ENCODE results near the gene CIBAR2. TPM values are rescaled to one million over a fixed set of nuclear protein-coding genes. Genes with fewer than 3 reads are reported as not detected.

The CIBAR2 gene
- total and polyA plus RNA-seq, 11 donors, result not detected

DNA sequence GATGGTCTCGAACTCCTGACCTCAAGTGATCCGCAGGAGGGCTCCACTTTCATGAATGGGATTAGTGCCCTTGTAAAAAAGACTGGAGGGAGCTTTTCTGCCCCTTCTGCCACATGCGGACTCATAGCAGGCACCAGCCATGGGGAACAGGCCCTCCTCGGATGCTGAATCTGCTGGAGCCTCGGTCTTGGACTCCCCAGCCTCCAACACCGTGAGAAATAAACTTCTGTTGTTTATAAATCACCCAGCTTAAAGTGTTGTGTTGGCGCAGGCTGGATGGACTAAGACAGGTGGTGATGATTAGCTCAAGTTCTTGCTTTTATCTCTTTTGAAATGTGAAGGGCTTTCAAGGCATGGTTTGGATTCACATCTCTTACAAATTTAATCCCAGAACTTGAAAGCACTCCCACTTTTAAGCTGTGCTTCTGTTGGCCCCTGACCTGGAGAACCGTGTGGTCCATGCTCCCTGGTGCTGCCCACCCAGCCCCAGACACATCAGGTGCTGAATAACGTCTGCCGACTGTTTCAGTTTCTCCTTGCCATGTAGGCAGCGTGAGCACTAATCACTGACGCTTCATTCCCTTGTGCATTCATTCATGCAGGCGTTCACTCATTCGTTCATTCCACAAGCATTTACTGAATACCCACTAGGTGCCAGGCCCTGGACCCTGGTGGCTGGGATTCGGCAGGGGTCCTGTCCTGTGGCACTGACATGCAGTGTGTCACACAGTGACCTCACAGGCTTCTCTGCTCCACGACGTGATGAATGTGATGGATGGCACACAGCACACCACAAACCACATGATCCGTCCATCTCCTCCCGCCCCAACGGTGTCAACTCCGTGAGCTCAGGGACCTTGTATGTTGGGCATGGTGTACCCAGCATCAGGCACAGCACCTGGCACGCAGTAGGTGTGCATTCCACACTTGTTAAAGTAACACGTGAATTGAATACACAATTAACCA, 8.9 kb downstream of the CIBAR2 start:
- intact Hi-C loops (cut with DNase I), result loop anchor here in 2 of 10 donors (10.0 kb wide), 2 partner anchors 611 to 621 kb away; no protein-coding TSS in a partner anchor
- no peaks in the 10 kb centered on the region for H3K9me3 ChIP-seq
- DNase-seq, result no peak
- WGBS, 4 donors, result 86 to 92% (median 88%) methylated on average over 23 of the region's 23 CpGs
- no peaks in the 10 kb centered on the region for H3K27me3 ChIP-seq
- ATAC-seq, result no peak
- no peaks in the 10 kb centered on the region for H3K36me3 ChIP-seq
- no peak overlapping the region for H3K4me3 ChIP-seq
- TF ChIP-seq, protein P1, sequence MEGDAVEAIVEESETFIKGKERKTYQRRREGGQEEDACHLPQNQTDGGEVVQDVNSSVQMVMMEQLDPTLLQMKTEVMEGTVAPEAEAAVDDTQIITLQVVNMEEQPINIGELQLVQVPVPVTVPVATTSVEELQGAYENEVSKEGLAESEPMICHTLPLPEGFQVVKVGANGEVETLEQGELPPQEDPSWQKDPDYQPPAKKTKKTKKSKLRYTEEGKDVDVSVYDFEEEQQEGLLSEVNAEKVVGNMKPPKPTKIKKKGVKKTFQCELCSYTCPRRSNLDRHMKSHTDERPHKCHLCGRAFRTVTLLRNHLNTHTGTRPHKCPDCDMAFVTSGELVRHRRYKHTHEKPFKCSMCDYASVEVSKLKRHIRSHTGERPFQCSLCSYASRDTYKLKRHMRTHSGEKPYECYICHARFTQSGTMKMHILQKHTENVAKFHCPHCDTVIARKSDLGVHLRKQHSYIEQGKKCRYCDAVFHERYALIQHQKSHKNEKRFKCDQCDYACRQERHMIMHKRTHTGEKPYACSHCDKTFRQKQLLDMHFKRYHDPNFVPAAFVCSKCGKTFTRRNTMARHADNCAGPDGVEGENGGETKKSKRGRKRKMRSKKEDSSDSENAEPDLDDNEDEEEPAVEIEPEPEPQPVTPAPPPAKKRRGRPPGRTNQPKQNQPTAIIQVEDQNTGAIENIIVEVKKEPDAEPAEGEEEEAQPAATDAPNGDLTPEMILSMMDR (IDR thresholded peaks at IDR 0.05), result no peak
- no peak for TF ChIP-seq POLR2A (IDR thresholded peaks at IDR 0.05)
- H3K27ac ChIP-seq, result no peak overlapping the region
- peaks cover 0 to 30% (median 0%) of the 10 kb centered on the region in 12 donors for H3K4me1 ChIP-seq

DNA sequence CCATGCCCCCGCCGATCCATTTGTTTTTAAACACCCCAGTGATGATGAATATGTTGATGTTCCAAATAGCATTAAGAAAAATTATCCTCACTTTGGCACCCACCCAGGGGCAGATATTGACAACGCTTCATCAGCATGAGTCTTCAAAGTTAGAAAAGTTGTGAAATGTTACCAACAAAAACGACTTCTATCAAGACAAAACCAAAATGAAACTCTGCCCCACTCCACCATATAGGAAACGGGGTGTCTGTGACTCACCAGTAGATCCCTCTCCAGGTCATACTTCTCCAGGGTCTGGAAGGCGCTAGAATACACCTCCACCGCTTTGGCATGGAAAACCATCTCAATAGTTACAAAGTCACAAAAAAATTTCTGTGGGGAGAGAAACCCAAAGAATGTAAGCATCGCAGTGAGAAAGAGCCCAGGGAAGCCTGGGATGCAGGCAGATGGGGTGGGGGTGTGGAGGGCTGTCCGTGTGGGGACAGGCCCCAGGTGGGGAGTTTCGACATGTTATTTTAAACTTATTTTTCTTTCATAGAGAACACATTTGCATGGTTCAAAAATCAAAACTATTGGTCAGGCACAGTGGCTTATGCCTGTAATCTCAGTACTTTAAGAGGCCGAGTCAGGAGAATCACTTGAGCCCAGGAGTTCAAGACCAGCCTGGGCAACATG, 10.2 kb downstream of the CIBAR2 start:
- intact Hi-C loops (cut with DNase I), result loop anchor here in 2 of 10 donors (10.0 kb wide), 2 partner anchors 613 to 623 kb away; no protein-coding TSS in a partner anchor
- no peak for TF ChIP-seq POLR2A (IDR thresholded peaks at IDR 0.05)
- TF ChIP-seq, protein P1 (IDR thresholded peaks at IDR 0.05), result no peak
- no peak for ATAC-seq
- peaks cover 0 to 30% (median 0%) of the 10 kb centered on the region in 12 donors for H3K4me1 ChIP-seq
- no peak overlapping the region for H3K27ac ChIP-seq
- peaks cover 0 to 4% (median 0%) of the 10 kb centered on the region in 9 donors for H3K27me3 ChIP-seq
- H3K4me3 ChIP-seq, result no peak overlapping the region
- H3K36me3 ChIP-seq, result no peaks in the 10 kb centered on the region
- no peaks in the 10 kb centered on the region for H3K9me3 ChIP-seq
- DNase-seq, result no peak
- WGBS, 4 donors, result 84 to 89% (median 86%) methylated on average over 11 of the region's 11 CpGs

DNA sequence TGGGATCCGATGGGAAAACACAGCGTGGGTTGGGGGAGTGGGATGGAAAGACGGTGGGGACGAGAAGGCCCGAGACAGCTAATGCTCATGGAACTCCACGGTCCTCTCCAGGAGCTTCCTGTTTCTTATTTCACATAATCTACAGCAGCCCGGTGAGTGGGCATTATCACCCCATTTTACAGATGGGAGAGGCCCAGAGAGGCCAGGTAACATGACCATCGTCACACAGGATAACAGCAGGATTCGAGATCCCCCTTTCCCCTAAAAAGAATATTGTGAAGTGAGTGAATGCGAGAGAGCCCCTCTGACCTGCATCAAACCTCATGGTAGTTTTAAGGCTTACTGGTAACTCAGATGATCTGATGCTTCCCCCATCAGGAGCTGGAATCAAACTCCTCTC, 12.0 kb downstream of the CIBAR2 start:
- no peak overlapping the region for H3K27ac ChIP-seq
- no peaks in the 10 kb centered on the region for H3K9me3 ChIP-seq
- WGBS, 4 donors, result 90 to 94% (median 91%) methylated on average over 10 of the region's 10 CpGs
- no peak for TF ChIP-seq POLR2A (IDR thresholded peaks at IDR 0.05)
- TF ChIP-seq, protein P1 (IDR thresholded peaks at IDR 0.05), result no peak
- ATAC-seq, result no peak
- peaks cover 0 to 7% (median 0%) of the 10 kb centered on the region in 9 donors for H3K27me3 ChIP-seq
- DNase-seq, result no peak
- H3K4me1 ChIP-seq, result peaks cover 0 to 26% (median 0%) of the 10 kb centered on the region in 12 donors
- intact Hi-C loops (cut with DNase I), result loop anchor here in 2 of 10 donors (10.0 kb wide), 2 partner anchors 615 to 625 kb away; no protein-coding TSS in a partner anchor
- no peak overlapping the region for H3K4me3 ChIP-seq
- no peaks in the 10 kb centered on the region for H3K36me3 ChIP-seq

DNA sequence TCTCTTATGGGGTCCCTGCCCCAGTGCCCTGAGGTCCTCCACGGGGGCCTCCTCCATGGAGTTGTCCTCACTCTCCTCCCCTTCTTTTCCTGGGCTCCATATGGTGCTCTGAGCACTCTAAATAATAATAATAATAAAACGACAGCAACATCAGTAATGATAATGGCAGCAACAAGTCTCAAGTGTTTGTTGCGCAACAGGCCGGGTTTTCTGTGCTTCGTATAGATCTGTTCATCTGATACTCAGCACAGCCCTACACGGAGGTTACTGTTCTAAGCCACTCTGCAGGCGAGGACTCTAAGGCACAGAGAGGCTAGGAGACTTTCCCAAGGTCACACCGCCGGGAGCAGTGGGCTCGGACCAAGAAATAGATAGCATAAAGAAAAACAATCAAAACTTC, 13.7 kb downstream of the CIBAR2 start:
- intact Hi-C loops (cut with DNase I), result no loop called here
- no peaks in the 10 kb centered on the region for H3K36me3 ChIP-seq
- peaks cover 0 to 9% (median 0%) of the 10 kb centered on the region in 12 donors for H3K4me1 ChIP-seq
- TF ChIP-seq, protein P1 (IDR thresholded peaks at IDR 0.05), result no peak
- no peak for TF ChIP-seq POLR2A (IDR thresholded peaks at IDR 0.05)
- 83 to 90% (median 85%) methylated on average over 10 of the region's 10 CpGs for WGBS, 4 donors
- no peak for DNase-seq
- H3K9me3 ChIP-seq, result no peaks in the 10 kb centered on the region
- H3K27me3 ChIP-seq, result peaks cover 0 to 10% (median 2%) of the 10 kb centered on the region in 9 donors
- H3K4me3 ChIP-seq, result no peak overlapping the region
- ATAC-seq, result no peak
- no peak overlapping the region for H3K27ac ChIP-seq
